Naive thymus-derived CD4-positive, alpha-beta T cell (primary cell): ENCODE measurements around the gene SLC34A3. TPM values are rescaled to one million over a fixed set of nuclear protein-coding genes. Genes with fewer than 3 reads are reported as not detected.
A peak's percentile ranks its signal among the peaks of the same experiment; 100 is the strongest.

ENCODE experiments used
- ATAC-seq: fragments of 150-1000 bp; cut with Tn5 transposase; 2 replicates; pipeline ENCODE4 v1.10.0; 2021; ENCODE audit warnings: mild to moderate bottlenecking, moderate library complexity
- CTCF ChIA-PET: fragments of 350-600 bp; sonication (Branson Sonifier 250); formaldehyde crosslinking; loops from one replicate; lab custom pipeline; 2021; ENCODE audit warnings: antibody characterized with exemption; lab: Charles Lee
- POLR2A ChIA-PET: fragments of 350-600 bp; sonication (Branson Sonifier 250); formaldehyde crosslinking; loops from one replicate; lab custom pipeline; 2021; ENCODE audit warnings: antibody characterized with exemption, inconsistent platforms; lab: Charles Lee
- DNase-seq, 9 donors: peaks; one replicate each; pipeline versions ENCODE4 v3.0.0 to v3.0.0-alpha.2; 2020 to 2022; ENCODE audit warnings: mixed read lengths in 1 of 9
- H3K27ac ChIP-seq: one replicate; pipeline ENCODE4 v1.7.0; 2013; ENCODE audit warnings: mild to moderate bottlenecking, low read depth, low read length, moderate library complexity
- H3K27me3 ChIP-seq, 2 donors: one replicate each; pipeline ENCODE4 v1.7.0; 2013; ENCODE audit warnings: low read length in 2 of 2, mild to moderate bottlenecking in 2 of 2, moderate library complexity in 2 of 2; ENCODE audit not compliant: control insufficient read depth in 2 of 2, insufficient read depth in 2 of 2
- H3K36me3 ChIP-seq, 3 experiments: 1 replicate in 2 of 3; 2 replicates in 1 of 3; pipeline ENCODE4 v1.7.0; 2013; ENCODE audit warnings: low read length in 3 of 3, mild to moderate bottlenecking in 3 of 3, moderate library complexity in 1 of 3; ENCODE audit not compliant: insufficient read depth in 3 of 3, control insufficient read depth in 2 of 3
- H3K4me1 ChIP-seq, 2 donors: one replicate each; pipeline ENCODE4 v1.7.0; 2013; ENCODE audit warnings: low read length in 2 of 2, mild to moderate bottlenecking in 2 of 2, moderate library complexity in 1 of 2; ENCODE audit not compliant: control insufficient read depth in 2 of 2, insufficient read depth in 2 of 2
- H3K4me3 ChIP-seq: 2 replicates; pipeline ENCODE4 v1.7.0; 2013; ENCODE audit warnings: mild to moderate bottlenecking, low read length
- H3K9me3 ChIP-seq, 3 experiments: 1 replicate in 2 of 3; 2 replicates in 1 of 3; pipeline ENCODE4 v1.7.0; 2013; ENCODE audit warnings: low read length in 3 of 3; ENCODE audit not compliant: control insufficient read depth in 2 of 3
- H3K27ac Mint-ChIP-seq, 9 donors: one replicate each; pipeline ENCODE4 v1.8.0; 2020 to 2022; ENCODE audit warnings: mixed read lengths in 9 of 9, mild to moderate bottlenecking in 8 of 9, moderate library complexity in 5 of 9, inconsistent platforms in 2 of 9
- H3K27me3 Mint-ChIP-seq, 5 donors: one replicate each; pipeline ENCODE4 v1.8.0; 2021 to 2022; ENCODE audit warnings: mixed read lengths in 5 of 5, mild to moderate bottlenecking in 1 of 5
- H3K36me3 Mint-ChIP-seq, 5 donors: one replicate each; pipeline ENCODE4 v1.8.0; 2020 to 2022; ENCODE audit warnings: mixed read lengths in 5 of 5, mild to moderate bottlenecking in 3 of 5, inconsistent platforms in 1 of 5
- H3K4me1 Mint-ChIP-seq, 7 donors: one replicate each; pipeline ENCODE4 v1.8.0; 2020 to 2022; ENCODE audit warnings: mixed read lengths in 7 of 7, mild to moderate bottlenecking in 3 of 7, inconsistent platforms in 1 of 7
- H3K4me3 Mint-ChIP-seq, 10 donors: one replicate each; pipeline ENCODE4 v1.8.0; 2020 to 2022; ENCODE audit warnings: mild to moderate bottlenecking in 10 of 10, mixed read lengths in 10 of 10, moderate library complexity in 6 of 10, inconsistent platforms in 2 of 10
- H3K9me3 Mint-ChIP-seq, 11 donors: one replicate each; pipeline ENCODE4 v1.8.0; 2020 to 2022; ENCODE audit warnings: mixed read lengths in 11 of 11, mild to moderate bottlenecking in 4 of 11, inconsistent platforms in 1 of 11, moderate library complexity in 1 of 11
- intact Hi-C, 2 donors: fragments of 100-400 bp; cut with micrococcal nuclease; formaldehyde crosslinking; loops; one replicate each; pipeline ENCODE4 v1.15.1; 2023
- polyA plus RNA-seq, 2 donors: library from polyadenylated mRNA; unstranded; fragments of 300-500 nt; fragmentation: Illumina TruSeq; gene quantifications; one replicate each; pipeline ENCODE4 v1.2.3, GENCODE V29; 2021
- total RNA-seq, 6 experiments: library from RNA in 5 of 6; stranded (reverse) in 5 of 6; gene quantifications; 1 replicate in 5 of 6; 2 replicates in 1 of 6; pipeline ENCODE4 v1.2.3 and lab custom pipeline; 2021 to 2026

Gene SLC34A3
- total and polyA plus RNA-seq, 7 experiments from 2014 or later = 0.16 TPM; not detected in 5

GRCh38 chr9:137244486-137245449 is 14.1 kb downstream of the SLC34A3 start:
- Histone ChIP-seq H3K27me3 (no peaks in the 10 kb centered on the region), H3K4me1 (peaks cover 9 to 11% of the 10 kb centered on the region in 2 donors), H3K27ac (no peak overlapping the region), H3K4me3 (no peak overlapping the region), H3K9me3 (no peaks in the 10 kb centered on the region), H3K36me3 (peaks cover 0 to 19% (median 9%) of the 10 kb centered on the region in 3 experiments)
- peaks cover 0 to 9% (median 0%) of the 10 kb centered on the region in 11 donors for H3K9me3 Mint-ChIP-seq
- peak in 1 of 9 donors; percentile 38 for DNase-seq
- ATAC-seq = no peak
- peaks cover 0 to 14% (median 4%) of the 10 kb centered on the region in 5 donors for H3K36me3 Mint-ChIP-seq
- no peak overlapping the region for H3K4me3 Mint-ChIP-seq
- ChIA-PET CTCF (no interaction called here), POLR2A (interaction anchor here (0.6 to 10.7 kb wide), 2 partner anchors 8 to 392 kb away, joined by 4 to 168 read pairs; partner anchors contain the start of genes NELFB and STPG3)
- intact Hi-C loops = loop anchor here in 1 of 2 donors (5.0 kb wide), 1 partner anchor 832 kb away; the partner anchor contains the start of genes ENTR1 and PMPCA
- H3K27me3 Mint-ChIP-seq = peaks cover 0 to 4% (median 0%) of the 10 kb centered on the region in 5 donors
- H3K4me1 Mint-ChIP-seq = peaks cover 7 to 25% (median 12%) of the 10 kb centered on the region in 7 donors
- peak overlapping the region in 2 of 9 donors; percentile 43 to 49 for H3K27ac Mint-ChIP-seq

- Mint-ChIP-seq H3K27ac (peak overlapping the region in 1 of 9 donors; percentile 43), H3K4me3 (no peak overlapping the region), H3K27me3 (peaks cover 0 to 4% (median 0%) of the 10 kb centered on the region in 5 donors), H3K4me1 (peaks cover 7 to 24% (median 12%) of the 10 kb centered on the region in 7 donors), H3K36me3 (peaks cover 0 to 14% (median 4%) of the 10 kb centered on the region in 5 donors), H3K9me3 (peaks cover 0 to 9% (median 0%) of the 10 kb centered on the region in 11 donors)
- peaks cover 0 to 19% (median 9%) of the 10 kb centered on the region in 3 experiments for H3K36me3 ChIP-seq
- H3K9me3 ChIP-seq = no peaks in the 10 kb centered on the region
- peaks cover 9 to 11% of the 10 kb centered on the region in 2 donors for H3K4me1 ChIP-seq
- H3K27me3 ChIP-seq = no peaks in the 10 kb centered on the region
- intact Hi-C loops = no loop called here
- H3K4me3 ChIP-seq = no peak overlapping the region
- CTCF ChIA-PET = no interaction called here
- no peak overlapping the region for H3K27ac ChIP-seq
- POLR2A ChIA-PET = interaction anchor here (0.6 to 10.7 kb wide), 2 partner anchors 7 to 391 kb away, joined by 4 to 168 read pairs; partner anchors contain the start of genes NELFB and STPG3
- DNase-seq (no peak), ATAC-seq (no peak)
These were observed 15.0 kb downstream of the SLC34A3 start for GRCh38 chr9:137245450-137246421.

GRCh38 chr9:137247135-137247915 is 16.6 kb downstream of the SLC34A3 start:
- Histone ChIP-seq H3K27ac (no peak overlapping the region), H3K27me3 (no peaks in the 10 kb centered on the region), H3K9me3 (no peaks in the 10 kb centered on the region), H3K4me1 (peaks cover 5 to 6% of the 10 kb centered on the region in 2 donors), H3K4me3 (no peak overlapping the region), H3K36me3 (peaks cover 0 to 15% (median 7%) of the 10 kb centered on the region in 3 experiments)
- no peak overlapping the region for H3K4me3 Mint-ChIP-seq
- DNase-seq = no peak
- H3K9me3 Mint-ChIP-seq = peaks cover 0 to 4% (median 0%) of the 10 kb centered on the region in 11 donors
- ChIA-PET CTCF (no interaction called here), POLR2A (interaction anchor here (0.7 kb wide), 1 partner anchor 56 kb away, joined by 3 read pairs; no protein-coding TSS in a partner anchor)
- ATAC-seq = no peak
- no peaks in the 10 kb centered on the region for H3K27me3 Mint-ChIP-seq
- intact Hi-C loops = no loop called here
- peaks cover 0 to 10% (median 0%) of the 10 kb centered on the region in 5 donors for H3K36me3 Mint-ChIP-seq
- no peak overlapping the region for H3K27ac Mint-ChIP-seq
- H3K4me1 Mint-ChIP-seq = peaks cover 6 to 16% (median 7%) of the 10 kb centered on the region in 7 donors

- H3K27me3 ChIP-seq = no peaks in the 10 kb centered on the region
- H3K9me3 ChIP-seq = no peaks in the 10 kb centered on the region
- ATAC-seq (no peak), DNase-seq (no peak)
- Mint-ChIP-seq H3K27ac (peak overlapping the region in 1 of 9 donors; percentile 14), H3K4me1 (peaks cover under 1 to 11% (median 5%) of the 10 kb centered on the region in 7 donors), H3K4me3 (no peak overlapping the region), H3K36me3 (peaks cover 0 to 4% (median 0%) of the 10 kb centered on the region in 5 donors), H3K9me3 (peaks cover 0 to 1% (median 0%) of the 10 kb centered on the region in 11 donors), H3K27me3 (no peaks in the 10 kb centered on the region)
- CTCF ChIA-PET = no interaction called here
- intact Hi-C loops = no loop called here
- peaks cover 0 to 10% (median 2%) of the 10 kb centered on the region in 3 experiments for H3K36me3 ChIP-seq
- POLR2A ChIA-PET = no interaction called here
- peaks cover 0 to under 1% of the 10 kb centered on the region in 2 donors for H3K4me1 ChIP-seq
- no peak overlapping the region for H3K4me3 ChIP-seq
- H3K27ac ChIP-seq = no peak overlapping the region
These were observed 17.1 kb downstream of the SLC34A3 start for GRCh38 chr9:137247916-137248175.

GRCh38 chr9:137250329-137251193 is 19.9 kb downstream of the SLC34A3 start:
- Mint-ChIP-seq H3K4me1 (peaks cover 0 to 6% (median 5%) of the 10 kb centered on the region in 7 donors), H3K27ac (no peak overlapping the region), H3K9me3 (peaks cover 0 to under 1% (median 0%) of the 10 kb centered on the region in 11 donors), H3K4me3 (no peak overlapping the region), H3K36me3 (no peaks in the 10 kb centered on the region), H3K27me3 (no peaks in the 10 kb centered on the region)
- Histone ChIP-seq H3K36me3 (peaks cover 0 to 3% (median 0%) of the 10 kb centered on the region in 3 experiments), H3K27me3 (no peaks in the 10 kb centered on the region), H3K4me3 (no peak overlapping the region), H3K9me3 (no peaks in the 10 kb centered on the region), H3K4me1 (peaks cover 0 to 4% of the 10 kb centered on the region in 2 donors), H3K27ac (no peak overlapping the region)
- no peak for DNase-seq
- intact Hi-C loops = no loop called here
- ATAC-seq = no peak
- ChIA-PET POLR2A (interaction anchor here (9.5 kb wide), 1 partner anchor 10 kb away, joined by 168 read pairs; the partner anchor contains the start of gene TUBB4B), CTCF (interaction anchor here (1.1 kb wide), 1 partner anchor 14 kb away, joined by 4 read pairs; no protein-coding TSS in a partner anchor)
